ENCODE data around the gene JOSD2. TPM values are rescaled to one million over a fixed set of nuclear protein-coding genes. Genes with fewer than 3 reads are reported as not detected.

JOSD2 gene
- total RNA-seq, 4 donors from 2014 or later: 1.8 to 22.8 (median 5.5) TPM

DNA sequence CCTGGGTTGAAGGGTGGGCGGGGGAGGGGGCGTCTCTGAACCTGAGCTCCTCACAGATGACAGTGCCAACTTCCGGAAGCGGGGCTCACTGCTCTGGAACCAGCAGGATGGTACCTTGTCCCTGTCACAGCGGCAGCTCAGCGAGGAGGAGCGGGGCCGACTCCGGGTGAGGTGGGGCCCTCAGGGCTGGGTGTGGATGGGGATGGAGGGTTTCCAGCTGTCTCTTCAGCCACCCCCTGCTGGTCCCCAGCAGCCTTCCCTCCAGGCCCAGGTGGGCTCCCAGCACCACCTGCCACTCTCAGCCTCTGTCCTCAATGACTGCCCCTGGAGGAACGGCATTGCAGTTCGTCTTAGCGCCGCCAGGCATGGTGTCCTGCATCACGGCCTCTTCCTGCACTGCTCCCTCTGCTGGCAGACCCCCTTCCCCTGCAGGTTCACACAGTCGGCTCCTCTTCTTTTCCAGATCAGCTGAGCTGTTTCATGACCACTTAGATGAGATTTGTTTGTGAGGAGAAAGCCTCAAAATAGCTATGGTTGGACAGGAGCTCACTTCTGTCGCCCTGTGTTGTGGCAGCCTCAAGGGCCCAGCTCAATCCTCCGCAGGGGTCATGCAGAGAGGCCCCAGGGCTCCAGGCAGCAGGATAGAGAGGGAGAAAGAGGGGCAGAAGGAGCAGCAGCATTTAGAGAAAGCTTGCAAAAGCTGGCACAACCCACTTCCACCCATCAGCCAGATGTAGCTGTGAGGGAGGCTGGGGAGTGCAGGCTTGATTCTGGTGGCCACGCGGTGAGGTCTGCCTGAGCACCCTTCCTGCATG, 31.9 kb downstream of the JOSD2 start:
- no peaks in the 10 kb centered on the region for H3K27me3 ChIP-seq
- TF ChIP-seq, protein P1, sequence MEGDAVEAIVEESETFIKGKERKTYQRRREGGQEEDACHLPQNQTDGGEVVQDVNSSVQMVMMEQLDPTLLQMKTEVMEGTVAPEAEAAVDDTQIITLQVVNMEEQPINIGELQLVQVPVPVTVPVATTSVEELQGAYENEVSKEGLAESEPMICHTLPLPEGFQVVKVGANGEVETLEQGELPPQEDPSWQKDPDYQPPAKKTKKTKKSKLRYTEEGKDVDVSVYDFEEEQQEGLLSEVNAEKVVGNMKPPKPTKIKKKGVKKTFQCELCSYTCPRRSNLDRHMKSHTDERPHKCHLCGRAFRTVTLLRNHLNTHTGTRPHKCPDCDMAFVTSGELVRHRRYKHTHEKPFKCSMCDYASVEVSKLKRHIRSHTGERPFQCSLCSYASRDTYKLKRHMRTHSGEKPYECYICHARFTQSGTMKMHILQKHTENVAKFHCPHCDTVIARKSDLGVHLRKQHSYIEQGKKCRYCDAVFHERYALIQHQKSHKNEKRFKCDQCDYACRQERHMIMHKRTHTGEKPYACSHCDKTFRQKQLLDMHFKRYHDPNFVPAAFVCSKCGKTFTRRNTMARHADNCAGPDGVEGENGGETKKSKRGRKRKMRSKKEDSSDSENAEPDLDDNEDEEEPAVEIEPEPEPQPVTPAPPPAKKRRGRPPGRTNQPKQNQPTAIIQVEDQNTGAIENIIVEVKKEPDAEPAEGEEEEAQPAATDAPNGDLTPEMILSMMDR (IDR thresholded peaks at IDR 0.05): no peak
- no peak for TF ChIP-seq POLR2A (IDR thresholded peaks at IDR 0.05)
- intact Hi-C loops (cut with DNase I; ENCODE audit: low total_unique reads): no loop called here
- no peak overlapping the region for H3K4me3 ChIP-seq
- H3K4me1 ChIP-seq: peaks cover 0 to 10% of the 10 kb centered on the region in 2 donors
- no peaks in the 10 kb centered on the region for H3K9me3 ChIP-seq
- no peak overlapping the region for H3K27ac ChIP-seq
- no peaks in the 10 kb centered on the region for H3K36me3 ChIP-seq
- DNase-seq: no peak

DNA sequence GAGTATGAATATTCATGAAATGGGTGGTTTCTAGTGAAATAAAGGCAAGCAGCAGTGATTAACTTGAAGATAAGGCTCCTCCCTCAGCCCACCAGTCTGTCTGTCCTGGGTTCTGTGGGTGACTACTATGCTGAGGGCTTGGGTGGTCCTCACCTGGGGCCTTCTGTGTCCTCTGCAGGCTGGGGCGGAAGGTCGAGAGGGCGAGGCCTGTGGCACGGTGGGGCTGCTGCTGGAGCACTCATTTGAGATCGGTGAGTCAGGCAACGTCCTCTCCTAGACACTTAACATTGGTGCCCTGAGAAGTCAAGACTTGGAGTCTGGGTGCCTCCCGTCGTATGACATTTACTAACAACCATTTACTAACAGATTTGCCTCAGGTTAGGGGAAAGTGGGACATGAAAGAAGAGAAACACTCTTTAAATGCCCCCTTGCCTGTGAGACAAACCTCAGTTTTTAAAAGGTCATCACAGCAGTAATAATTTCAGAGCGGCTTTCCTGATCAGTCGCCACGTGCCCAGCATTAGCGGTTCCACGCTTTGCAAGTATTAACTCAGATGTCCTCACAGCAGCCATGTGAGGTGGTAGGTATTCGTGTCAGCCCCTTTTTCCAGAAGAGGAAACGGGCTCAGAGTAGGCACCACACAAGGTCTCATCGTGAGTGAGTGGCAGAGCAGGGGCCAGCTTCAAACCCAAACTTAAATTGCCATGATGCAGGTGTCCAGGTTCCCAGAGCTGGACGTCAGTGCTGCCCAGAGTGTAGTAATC, 33.1 kb downstream of the JOSD2 start:
- no peaks in the 10 kb centered on the region for H3K9me3 ChIP-seq
- no peak overlapping the region for H3K4me3 ChIP-seq
- peaks cover 0 to 10% of the 10 kb centered on the region in 2 donors for H3K4me1 ChIP-seq
- no peaks in the 10 kb centered on the region for H3K36me3 ChIP-seq
- no peaks in the 10 kb centered on the region for H3K27me3 ChIP-seq
- H3K27ac ChIP-seq: no peak overlapping the region
- intact Hi-C loops (cut with DNase I; ENCODE audit: low total_unique reads): no loop called here
- no peak for DNase-seq
- no peak for TF ChIP-seq POLR2A (IDR thresholded peaks at IDR 0.05)
- TF ChIP-seq, protein P1 (IDR thresholded peaks at IDR 0.05): no peak

DNA sequence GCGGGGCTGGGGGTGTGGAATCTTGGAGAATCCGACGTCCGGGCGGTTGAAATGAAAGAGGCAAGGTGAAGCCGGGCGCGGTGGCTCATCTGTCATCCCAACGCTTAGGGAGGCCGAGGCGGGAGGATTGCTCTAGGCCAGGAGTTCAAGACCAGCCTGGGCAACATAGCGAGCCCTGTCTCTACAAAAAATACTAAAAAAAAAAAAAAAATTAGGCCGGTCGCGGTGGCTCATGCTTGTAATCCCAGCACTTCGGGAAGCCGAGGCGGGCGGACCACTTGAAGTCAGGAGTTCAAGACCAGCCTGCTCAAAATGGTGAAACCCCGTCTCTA, 34.1 kb downstream of the JOSD2 start:
- Histone ChIP-seq H3K9me3 (no peaks in the 10 kb centered on the region), H3K36me3 (no peaks in the 10 kb centered on the region), H3K4me3 (peak overlapping the region; percentile 69 to 83), H3K27me3 (no peaks in the 10 kb centered on the region), H3K27ac (peak overlapping the region; percentile 55 to 70), H3K4me1 (peaks cover 0 to 10% of the 10 kb centered on the region in 2 donors)
- intact Hi-C loops (cut with DNase I; ENCODE audit: low total_unique reads): no loop called here
- TF ChIP-seq, protein P1 (IDR thresholded peaks at IDR 0.05): no peak
- TF ChIP-seq POLR2A (IDR thresholded peaks at IDR 0.05): no peak
- DNase-seq: no peak

DNA sequence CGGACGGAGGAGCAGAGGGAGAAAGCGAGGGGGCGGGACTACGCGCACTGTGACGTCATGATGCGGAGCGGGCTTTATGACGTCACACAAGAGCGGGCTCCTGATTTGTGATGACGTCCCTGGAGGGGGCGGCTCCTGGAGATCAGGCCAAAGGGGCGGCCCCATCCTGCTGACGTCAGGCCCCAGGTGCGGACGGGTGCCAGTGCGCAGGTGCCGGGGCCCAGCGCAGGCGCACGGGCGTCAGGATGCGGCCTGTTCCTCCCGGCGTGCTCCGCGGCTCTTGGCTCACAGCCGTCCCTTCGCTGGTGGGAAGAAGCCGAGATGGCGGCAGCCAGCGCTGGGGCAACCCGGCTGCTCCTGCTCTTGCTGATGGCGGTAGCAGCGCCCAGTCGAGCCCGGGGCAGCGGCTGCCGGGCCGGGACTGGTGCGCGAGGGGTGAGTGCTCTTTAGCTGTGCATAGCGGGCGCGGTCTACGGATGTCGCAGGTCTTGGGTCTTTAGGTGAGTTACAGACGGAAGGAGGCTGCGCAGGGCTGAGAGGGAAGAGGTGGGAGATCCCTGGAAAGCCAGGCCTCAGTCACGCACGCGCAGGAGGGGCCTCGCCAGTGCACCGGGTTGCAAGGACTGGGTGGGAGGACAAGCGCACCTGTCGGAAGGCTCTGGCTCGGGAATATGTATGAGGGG, 34.6 kb downstream of the JOSD2 start, which contains the start of the genes EMC10 and GARIN5A:
Gene EMC10 (plus strand): TSS at position 284 of the 683 bp plus-strand sequence. CDS start 38 bp downstream, at position 322.
Gene GARIN5A (minus strand): TSS at position 625 of the 683 bp plus-strand sequence. CDS start 460 bp downstream, at position 165.
- peak; percentile 83 to 85 for DNase-seq
- Histone ChIP-seq H3K36me3 (no peaks in the 10 kb centered on the region), H3K27me3 (no peaks in the 10 kb centered on the region), H3K27ac (peak within 1 kb of the TSS; percentile 55 to 70), H3K4me3 (peak within 1 kb of the TSS; percentile 69 to 83), H3K9me3 (no peaks in the 10 kb centered on the region), H3K4me1 (peaks cover 0 to 10% of the 10 kb centered on the region in 2 donors)
- intact Hi-C loops (cut with DNase I; ENCODE audit: low total_unique reads): no loop called here
- TF ChIP-seq, protein P1 (IDR thresholded peaks at IDR 0.05): no peak
- peak; percentile 17 to 64 for TF ChIP-seq POLR2A (IDR thresholded peaks at IDR 0.05)
